OCI-LY7 (cell line): Measurements from ENCODE around the gene ADGRD1.

Source experiments
- EZH2phosphoT487 ChIP-seq: fragments of 200-600 bp; sonication (generic); IDR thresholded peaks from 2 replicates; pipeline ENCODE4 v1.6.1; 2018; ENCODE audit warnings: low read depth, borderline replicate concordance, mild to moderate bottlenecking, mixed run types, antibody characterized with exemption, low read length, moderate library complexity, mixed read lengths
- TF ChIP-seq, protein P1 (sequence below): fragments of 200-600 bp; sonication (generic); conservative IDR thresholded peaks from 2 replicates; pipeline ENCODE4 v1.5.1; 2014; ENCODE audit warnings: mild to moderate bottlenecking, antibody characterized with exemption, low read length, moderate library complexity, mixed read lengths

DNA sequence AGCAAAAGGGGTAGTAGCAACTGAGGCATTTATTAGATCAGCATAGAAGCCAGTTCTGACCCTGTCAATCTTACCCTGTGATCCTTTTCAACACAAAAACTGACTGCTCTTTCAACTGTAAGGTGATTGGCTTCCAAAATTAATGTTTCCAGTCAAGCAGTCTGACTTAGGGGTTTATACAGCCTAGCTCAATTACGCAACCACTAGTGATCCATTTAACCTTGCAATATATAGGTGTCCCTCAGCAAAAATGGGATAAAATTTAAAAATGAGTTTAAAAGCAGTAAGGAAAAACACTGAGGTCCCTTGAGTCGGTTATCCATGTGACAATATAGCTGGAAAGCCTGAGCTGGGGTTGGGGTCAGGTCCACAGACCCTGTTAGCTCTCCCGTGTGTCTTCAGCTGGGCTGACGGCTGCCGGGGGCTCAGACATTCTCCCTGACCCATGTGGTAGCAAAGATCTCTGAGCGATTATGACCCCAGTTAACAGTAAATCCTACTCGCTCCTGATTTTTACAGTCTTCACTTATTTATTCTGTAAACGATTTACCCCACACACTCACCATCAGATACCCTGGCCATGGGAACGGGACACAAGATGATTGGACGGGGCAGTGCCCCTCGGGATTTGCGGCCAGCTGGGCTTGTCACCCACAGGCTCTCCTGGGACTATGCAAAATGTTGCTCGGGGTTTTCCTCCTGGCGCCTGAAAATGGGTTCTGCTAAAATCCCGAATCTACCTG lies 16.6 kb downstream of the ADGRD1 start:
- TF ChIP-seq, protein P1, sequence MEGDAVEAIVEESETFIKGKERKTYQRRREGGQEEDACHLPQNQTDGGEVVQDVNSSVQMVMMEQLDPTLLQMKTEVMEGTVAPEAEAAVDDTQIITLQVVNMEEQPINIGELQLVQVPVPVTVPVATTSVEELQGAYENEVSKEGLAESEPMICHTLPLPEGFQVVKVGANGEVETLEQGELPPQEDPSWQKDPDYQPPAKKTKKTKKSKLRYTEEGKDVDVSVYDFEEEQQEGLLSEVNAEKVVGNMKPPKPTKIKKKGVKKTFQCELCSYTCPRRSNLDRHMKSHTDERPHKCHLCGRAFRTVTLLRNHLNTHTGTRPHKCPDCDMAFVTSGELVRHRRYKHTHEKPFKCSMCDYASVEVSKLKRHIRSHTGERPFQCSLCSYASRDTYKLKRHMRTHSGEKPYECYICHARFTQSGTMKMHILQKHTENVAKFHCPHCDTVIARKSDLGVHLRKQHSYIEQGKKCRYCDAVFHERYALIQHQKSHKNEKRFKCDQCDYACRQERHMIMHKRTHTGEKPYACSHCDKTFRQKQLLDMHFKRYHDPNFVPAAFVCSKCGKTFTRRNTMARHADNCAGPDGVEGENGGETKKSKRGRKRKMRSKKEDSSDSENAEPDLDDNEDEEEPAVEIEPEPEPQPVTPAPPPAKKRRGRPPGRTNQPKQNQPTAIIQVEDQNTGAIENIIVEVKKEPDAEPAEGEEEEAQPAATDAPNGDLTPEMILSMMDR = no peak
- TF ChIP-seq EZH2phosphoT487 = no peak
